Measurements from ENCODE around the gene TCF7L1.
"Not testable (repeated sequence)": the region's sequence is repeated elsewhere in the genome, so short reads cannot be mapped to it uniquely, and the experiment has no call there.

The TCF7L1 gene

GRCh38 chr2:85318222-85319074, 185.3 kb downstream of the TCF7L1 start:
- TF ChIP-seq CTCF (IDR thresholded peaks at IDR 0.05), result no peak
- Histone ChIP-seq H3K27me3 (no peaks in the 10 kb centered on the region), H3K36me3 (peaks cover 33 to 89% (median 87%) of the 10 kb centered on the region in 3 donors), H3K4me1 (peaks cover 0 to 31% (median 22%) of the 10 kb centered on the region in 4 donors), H3K9me3 (no peaks in the 10 kb centered on the region), H3K4me3 (no peak overlapping the region), H3K27ac (no peak overlapping the region)
- peak in 1 of 2 donors; percentile 65 for DNase-seq
- intact Hi-C loops (cut with DNase I; ENCODE audit: low total_unique reads), result no loop called here

- intact Hi-C loops (cut with DNase I; ENCODE audit: low total_unique reads), result loop anchor here (10.0 kb wide), 1 partner anchor 245 kb away; the partner anchor contains the start of gene GGCX
- H3K36me3 ChIP-seq, result peaks cover 46 to 96% (median 89%) of the 10 kb centered on the region in 3 donors
- no peak for TF ChIP-seq CTCF (IDR thresholded peaks at IDR 0.05)
- peak in 1 of 2 donors; percentile 48 for DNase-seq
- no peak overlapping the region for H3K4me3 ChIP-seq
- peaks cover 0 to 44% (median 28%) of the 10 kb centered on the region in 4 donors for H3K4me1 ChIP-seq
- H3K27ac ChIP-seq, result no peak overlapping the region
- H3K9me3 ChIP-seq, result no peaks in the 10 kb centered on the region
- H3K27me3 ChIP-seq, result no peaks in the 10 kb centered on the region
These were observed 186.6 kb downstream of the TCF7L1 start for GRCh38 chr2:85319796-85320195.

- no peak overlapping the region for H3K4me3 ChIP-seq
- no peak for TF ChIP-seq CTCF (IDR thresholded peaks at IDR 0.05)
- H3K4me1 ChIP-seq, result peaks cover 0 to 69% (median 47%) of the 10 kb centered on the region in 4 donors
- H3K36me3 ChIP-seq, result peaks cover 39 to 70% (median 61%) of the 10 kb centered on the region in 3 donors
- no peaks in the 10 kb centered on the region for H3K9me3 ChIP-seq
- intact Hi-C loops (cut with DNase I; ENCODE audit: low total_unique reads), result loop anchor here (10.0 kb wide), 1 partner anchor 241 kb away; the partner anchor contains the start of gene GGCX
- H3K27me3 ChIP-seq, result no peaks in the 10 kb centered on the region
- DNase-seq, result peak in 1 of 2 donors; percentile 47
- H3K27ac ChIP-seq, result no peak overlapping the region
These were observed 190.3 kb downstream of the TCF7L1 start for GRCh38 chr2:85323351-85323987.

- not testable (repeated sequence) for H3K9me3 ChIP-seq, H3K27me3 ChIP-seq, H3K4me3 ChIP-seq, H3K27ac ChIP-seq
- peaks cover 39 to 67% (median 56%) of the 10 kb centered on the region in 3 donors for H3K36me3 ChIP-seq
- DNase-seq, result peak in 1 of 2 donors; percentile 53
- peaks cover 0 to 71% (median 43%) of the 10 kb centered on the region in 4 donors for H3K4me1 ChIP-seq
- intact Hi-C loops (cut with DNase I; ENCODE audit: low total_unique reads), result loop anchor here (10.0 kb wide), 1 partner anchor 241 kb away; the partner anchor contains the start of gene GGCX
These were observed 190.8 kb downstream of the TCF7L1 start for GRCh38 chr2:85323988-85324367.

GRCh38 chr2:85324639-85325465, 191.7 kb downstream of the TCF7L1 start:
- Histone ChIP-seq H3K4me1 (peaks cover 0 to 72% (median 41%) of the 10 kb centered on the region in 4 donors), H3K36me3 (peaks cover 39 to 58% (median 50%) of the 10 kb centered on the region in 3 donors), H3K4me3 (peak overlapping the region; percentile 82 to 87), H3K9me3 (no peaks in the 10 kb centered on the region), H3K27ac (no peak overlapping the region), H3K27me3 (no peaks in the 10 kb centered on the region)
- intact Hi-C loops (cut with DNase I; ENCODE audit: low total_unique reads), result loop anchor here (10.0 kb wide), 1 partner anchor 240 kb away; the partner anchor contains the start of gene GGCX
- DNase-seq, result no peak
- no peak for TF ChIP-seq CTCF (IDR thresholded peaks at IDR 0.05)

Measured in tibial artery (tissue), 4 donors.